Hepatocyte (in vitro differentiated cells): ENCODE data around the gene CWC27.

Experiments
- CTCF ChIP-seq: fragments of 200-600 bp; sonication (generic); IDR thresholded peaks from 2 replicates; pipeline ENCODE4 v1.5.1; 2016; ENCODE audit warnings: antibody characterized with exemption, mild to moderate bottlenecking; ENCODE audit not compliant: poor library complexity
- EZH2phosphoT487 ChIP-seq: fragments of 200-600 bp; sonication (generic); IDR thresholded peaks from one replicate; pipeline ENCODE4 v1.6.1; 2018; ENCODE audit warnings: antibody characterized with exemption, mild to moderate bottlenecking, low read depth, moderate library complexity; ENCODE audit not compliant: unreplicated experiment, severe bottlenecking

- TF ChIP-seq EZH2phosphoT487 (no peak), CTCF (no peak)
Observed at GRCh38 chr5:65035211-65036206, 266.8 kb downstream of the CWC27 start.
